GM12878 (cell line): ENCODE data around the gene GRM5. TPM values are rescaled to one million over a fixed set of nuclear protein-coding genes. Genes with fewer than 3 reads are reported as not detected.

Experiments used
- ATAC-seq: fragments of 200-7000 bp; cut with Tn5 transposase; 3 replicates; pipeline ENCODE4 v1.9.1; 2020; ENCODE audit warnings: mild to moderate bottlenecking, moderate library complexity
- BruUV-seq: library from RNA; stranded (reverse); fragments of 400-500 nt; replicated peaks from 2 replicates; lab custom pipeline; 2021; lab: Mats Ljungman, UMichigan
- CTCF ChIA-PET: fragments of 300-600 bp; sonication (Branson Sonifier 250); formaldehyde crosslinking; extraction: SDS; loops from one replicate; lab custom pipeline; 2021; ENCODE audit warnings: inconsistent platforms; lab: Yijun Ruan, JAX
- POLR2A ChIA-PET: fragments of 350-600 bp; formaldehyde crosslinking; extraction: SDS; loops from one replicate; lab custom pipeline; 2021; ENCODE audit warnings: inconsistent platforms; lab: Charles Lee
- RAD21 ChIA-PET: fragments of 300-600 bp; sonication (Branson Sonifier 250); formaldehyde crosslinking; loops from one replicate; lab custom pipeline; 2023; ENCODE audit warnings: antibody characterized with exemption; ENCODE audit not compliant: unreplicated experiment; lab: Charles Lee
- SMC1A ChIA-PET: fragments of 300-600 bp; sonication (Branson Sonifier 250); formaldehyde crosslinking; loops from one replicate; lab custom pipeline; 2023; ENCODE audit not compliant: unreplicated experiment, uncharacterized antibody; lab: Charles Lee
- DNase-seq: peaks from one replicate; pipeline ENCODE4 v3.0.0-alpha.2; 2011; ENCODE audit warnings: low read depth, low spot score
- FAIRE-seq: peaks from 3 replicates; lab custom pipeline; 2011; peaks lifted over from hg19 to GRCh38; lab: Jason Lieb, UNC
- H2AFZ ChIP-seq: 2 replicates; pipeline ENCODE4 v1.6.0; 2011; ENCODE audit warnings: low read depth, low read length, control low read depth; ENCODE audit not compliant: control insufficient read depth
- H3K27ac ChIP-seq: 2 replicates; pipeline ENCODE4 v1.5.1; 2011; ENCODE audit warnings: control low read depth; ENCODE audit not compliant: control insufficient read depth, insufficient read depth
- H3K27me3 ChIP-seq, 2 experiments: replicated peaks in 1 of 2; 2 replicates each; pipeline versions ENCODE4 v1.6.0 to v1.6.1; 2011; ENCODE audit warnings: low read length in 1 of 2; ENCODE audit not compliant: control insufficient read depth in 2 of 2, insufficient read depth in 2 of 2
- H3K36me3 ChIP-seq, 2 experiments: 2 replicates each; pipeline ENCODE4 v1.5.1; 2011; ENCODE audit warnings: low read length in 1 of 2; ENCODE audit not compliant: control insufficient read depth in 2 of 2, insufficient read depth in 2 of 2
- H3K4me1 ChIP-seq: 2 replicates; pipeline ENCODE4 v1.6.1; 2011; ENCODE audit warnings: mild to moderate bottlenecking, low read length, moderate library complexity, mixed read lengths; ENCODE audit not compliant: control insufficient read depth, insufficient read depth
- H3K4me2 ChIP-seq: 2 replicates; pipeline ENCODE4 v1.6.0; 2011; ENCODE audit warnings: control low read depth; ENCODE audit not compliant: control insufficient read depth, insufficient read depth
- H3K4me3 ChIP-seq: fragments of 200-600 bp; sonication (generic); 2 replicates; pipeline ENCODE4 v1.5.1; 2016
- H3K79me2 ChIP-seq: 2 replicates; pipeline ENCODE4 v1.6.0; 2011; ENCODE audit warnings: low read length; ENCODE audit not compliant: control insufficient read depth, insufficient read depth
- H3K9ac ChIP-seq: 2 replicates; pipeline ENCODE4 v1.8.0; 2011; ENCODE audit warnings: low read length, control low read depth, mixed read lengths; ENCODE audit not compliant: control insufficient read depth, insufficient read depth
- H3K9me3 ChIP-seq: replicated peaks from 3 replicates; pipeline ENCODE4 v1.5.1; 2011; ENCODE audit warnings: mild to moderate bottlenecking, low read length; ENCODE audit not compliant: control insufficient read depth, insufficient read depth
- H4K20me1 ChIP-seq: 2 replicates; pipeline ENCODE4 v1.6.0; 2011; ENCODE audit not compliant: control insufficient read depth, insufficient read depth
- ASH2L ChIP-seq: fragments of 300-600, 200-600 bp; sonication (generic); IDR thresholded peaks from 2 replicates; pipeline ENCODE4 v1.6.1; 2017; ENCODE audit warnings: low read depth, mild to moderate bottlenecking, borderline replicate concordance
- CBFB ChIP-seq: IDR thresholded peaks from 2 replicates; pipeline ENCODE4 v1.6.1; 2016; ENCODE audit warnings: antibody characterized with exemption, low read depth
- CBX5 ChIP-seq: sonication (generic); IDR thresholded peaks from 2 replicates; pipeline ENCODE4 v1.6.1; 2016; ENCODE audit warnings: low read depth, moderate library complexity, mild to moderate bottlenecking, inconsistent platforms
- JUND ChIP-seq: IDR thresholded peaks from 2 replicates; pipeline ENCODE4 v1.6.1; 2012; ENCODE audit warnings: low read depth, mild to moderate bottlenecking, low read length, improper control_type of control experiment, moderate library complexity
- KAT2A ChIP-seq: conservative IDR thresholded peaks from 2 replicates; pipeline ENCODE4 v1.6.1; 2011; ENCODE audit warnings: low read depth, low read length; ENCODE audit not compliant: control insufficient read depth
- MEF2A ChIP-seq: IDR thresholded peaks from 2 replicates; pipeline ENCODE4 v1.6.1; 2011; ENCODE audit warnings: low read depth, mild to moderate bottlenecking, low read length, moderate library complexity; ENCODE audit not compliant: insufficient read depth
- POLR2AphosphoS2 ChIP-seq: IDR thresholded peaks from 2 replicates; pipeline ENCODE4 v1.6.1; 2011; ENCODE audit warnings: low read depth, mild to moderate bottlenecking, low read length, improper control_type of control experiment, moderate library complexity
- POLR2AphosphoS5 ChIP-seq: IDR thresholded peaks from 2 replicates; pipeline ENCODE4 v1.6.1; 2011; ENCODE audit warnings: mild to moderate bottlenecking, low read length, inconsistent platforms
- SIN3A ChIP-seq: IDR thresholded peaks from 2 replicates; pipeline ENCODE4 v1.6.1; 2012; ENCODE audit warnings: low read depth, low read length, improper control_type of control experiment
- SP1 ChIP-seq: IDR thresholded peaks from one replicate; pipeline ENCODE4 v1.6.1; 2011; ENCODE audit warnings: low read depth, low read length
- SREBF2 ChIP-seq: IDR thresholded peaks from 2 replicates; pipeline ENCODE4 v1.6.1; 2012; ENCODE audit warnings: mild to moderate bottlenecking, low read length
- TCF3 ChIP-seq: IDR thresholded peaks from 2 replicates; pipeline ENCODE4 v1.6.1; 2012; ENCODE audit warnings: low read depth, mild to moderate bottlenecking, low read length, borderline replicate concordance; ENCODE audit not compliant: insufficient read depth
- ZBED1 ChIP-seq: IDR thresholded peaks from 2 replicates; pipeline ENCODE4 v1.6.1; 2016; ENCODE audit warnings: borderline replicate concordance
- WGBS: methylation state at CpG from one replicate; pipeline ENCODE4 v1.1.6; 2016; ENCODE audit warnings: low lambda C conversion rate; ENCODE audit not compliant: insufficient replicate concordance, insufficient coverage; ENCODE audit errors: missing lambda C conversion rate; 5-methylcytosine and 5-hydroxymethylcytosine counted together
- in situ Hi-C: fragments of 300-500 bp; cut with MboI; formaldehyde crosslinking; loops from 9 replicates; pipeline ENCODE4 v1.14.3; 2018; ENCODE audit warnings: mixed read lengths
- intact Hi-C: fragments of 100-400 bp; cut with micrococcal nuclease; formaldehyde crosslinking; loops from one replicate; pipeline ENCODE4 v1.14.2; 2022; ENCODE audit not compliant: unreplicated experiment
- polyA plus RNA-seq, 11 experiments: library from polyadenylated mRNA; depleted of rRNA in 4 of 11; unstranded in 6 of 11; stranded (reverse) in 5 of 11; fragments of >200 nt; fragmentation: Nextera tagmentation in 4 of 11; fragmentation: Illumina TruSeq in 1 of 11; extraction: Ambion mirVana in 4 of 11; extraction: Trizol in 1 of 11; gene quantifications; 1 replicate in 1 of 11; 2 replicates in 10 of 11; pipeline versions ENCODE4 v1.2.1 to v1.2.3, GENCODE V29; 2011 to 2016; ENCODE audit warnings: inconsistent platforms in 2 of 11, missing spikeins in 2 of 11, low read depth in 1 of 11
- total RNA-seq, 4 experiments: library from RNA; depleted of rRNA in 3 of 4; stranded (reverse); fragments of >200 nt in 3 of 4; fragmentation: Illumina TruSeq in 1 of 4; extraction: Trizol in 1 of 4; gene quantifications; 2 replicates each; pipeline versions ENCODE4 v1.2.1 to v1.2.3, GENCODE V29; 2013 to 2021
- TF ChIP-seq, protein P1 (sequence below): fragments of 450-650 bp; IDR thresholded peaks from 2 replicates; pipeline ENCODE4 v1.6.1; 2017; ENCODE audit warnings: mild to moderate bottlenecking
- TF ChIP-seq, protein P2 (sequence below): fragments of 450-650 bp; IDR thresholded peaks from 2 replicates; pipeline ENCODE4 v1.6.1; 2017; ENCODE audit warnings: low read depth, mild to moderate bottlenecking, moderate library complexity
- TF ChIP-seq, protein P3 (sequence below): fragments of 450-650 bp; formaldehyde crosslinking; IDR thresholded peaks from 2 replicates; pipeline ENCODE4 v1.5.0; 2022; ENCODE audit warnings: mild to moderate bottlenecking, missing genetic modification characterization
- TF ChIP-seq, protein P4 (sequence below): IDR thresholded peaks from 2 replicates; pipeline ENCODE4 v1.6.1; 2012; ENCODE audit warnings: low read depth, low read length, improper control_type of control experiment
- TF ChIP-seq, protein P5 (sequence below): IDR thresholded peaks from 2 replicates; pipeline ENCODE4 v1.6.1; 2011; ENCODE audit warnings: low read depth, mild to moderate bottlenecking, low read length, moderate library complexity, borderline replicate concordance; ENCODE audit errors: extremely low read depth

The GRM5 gene
- total and polyA plus RNA-seq, 10 of the 15 experiments (the other 5 are each of a cell fraction or from before 2014, with no cell fraction given): not detected

DNA sequence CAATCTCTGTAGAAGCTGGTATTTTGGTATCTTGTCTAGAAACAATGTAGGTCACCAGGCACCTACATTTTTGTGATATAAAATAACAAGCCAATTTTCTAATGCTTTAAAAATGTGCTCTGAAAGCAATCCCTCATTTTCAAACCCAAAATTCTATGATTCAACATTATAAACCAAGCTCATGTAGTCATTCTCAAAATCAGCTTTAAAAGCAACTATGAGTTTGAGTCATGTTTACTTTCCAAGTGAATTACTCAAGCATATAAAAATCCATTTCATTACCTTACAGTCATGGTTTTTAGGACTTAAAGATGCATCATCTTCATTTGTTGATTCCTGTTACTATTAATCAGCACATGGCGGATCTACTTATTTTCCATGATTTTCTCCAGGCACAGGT lies 216.4 kb downstream of the GRM5 start:
- ChIA-PET POLR2A (no interaction called here), CTCF (no interaction called here), RAD21 (no interaction called here), SMC1A (no interaction called here)
- ATAC-seq (no peak), DNase-seq (no peak), FAIRE-seq (no peak)
- H3K36me3 ChIP-seq: no peaks in the 10 kb centered on the region
- no peaks in the 10 kb centered on the region for H3K9me3 ChIP-seq
- 17% methylated on average over 1 of the region's 1 CpG for WGBS
- no peaks in the 10 kb centered on the region for H3K27me3 ChIP-seq
- no peak overlapping the region for H3K9ac ChIP-seq
- H3K27ac ChIP-seq: no peak overlapping the region
- no peaks in the 10 kb centered on the region for H3K4me1 ChIP-seq
- no peaks in the 10 kb centered on the region for H4K20me1 ChIP-seq
- intact Hi-C loops (no loop called here), in situ Hi-C loops (no loop called here)
- H3K79me2 ChIP-seq: no peaks in the 10 kb centered on the region
- no peak overlapping the region for H3K4me3 ChIP-seq
- no peak overlapping the region for H3K4me2 ChIP-seq
- no peak overlapping the region for H2AFZ ChIP-seq
- no TSS peak for BruUV-seq
- TF ChIP-seq SREBF2 (no peak), MEF2A (no peak), JUND (no peak), ASH2L (no peak), CBFB (no peak), SP1 (no peak), SIN3A (no peak), POLR2AphosphoS2 (no peak), ZBED1 (no peak), TCF3 (no peak), CBX5 (no peak), KAT2A (no peak), POLR2AphosphoS5 (no peak)
- TF ChIP-seq, protein P1, sequence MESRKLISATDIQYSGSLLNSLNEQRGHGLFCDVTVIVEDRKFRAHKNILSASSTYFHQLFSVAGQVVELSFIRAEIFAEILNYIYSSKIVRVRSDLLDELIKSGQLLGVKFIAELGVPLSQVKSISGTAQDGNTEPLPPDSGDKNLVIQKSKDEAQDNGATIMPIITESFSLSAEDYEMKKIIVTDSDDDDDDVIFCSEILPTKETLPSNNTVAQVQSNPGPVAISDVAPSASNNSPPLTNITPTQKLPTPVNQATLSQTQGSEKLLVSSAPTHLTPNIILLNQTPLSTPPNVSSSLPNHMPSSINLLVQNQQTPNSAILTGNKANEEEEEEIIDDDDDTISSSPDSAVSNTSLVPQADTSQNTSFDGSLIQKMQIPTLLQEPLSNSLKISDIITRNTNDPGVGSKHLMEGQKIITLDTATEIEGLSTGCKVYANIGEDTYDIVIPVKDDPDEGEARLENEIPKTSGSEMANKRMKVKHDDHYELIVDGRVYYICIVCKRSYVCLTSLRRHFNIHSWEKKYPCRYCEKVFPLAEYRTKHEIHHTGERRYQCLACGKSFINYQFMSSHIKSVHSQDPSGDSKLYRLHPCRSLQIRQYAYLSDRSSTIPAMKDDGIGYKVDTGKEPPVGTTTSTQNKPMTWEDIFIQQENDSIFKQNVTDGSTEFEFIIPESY: no peak
- TF ChIP-seq, protein P2, sequence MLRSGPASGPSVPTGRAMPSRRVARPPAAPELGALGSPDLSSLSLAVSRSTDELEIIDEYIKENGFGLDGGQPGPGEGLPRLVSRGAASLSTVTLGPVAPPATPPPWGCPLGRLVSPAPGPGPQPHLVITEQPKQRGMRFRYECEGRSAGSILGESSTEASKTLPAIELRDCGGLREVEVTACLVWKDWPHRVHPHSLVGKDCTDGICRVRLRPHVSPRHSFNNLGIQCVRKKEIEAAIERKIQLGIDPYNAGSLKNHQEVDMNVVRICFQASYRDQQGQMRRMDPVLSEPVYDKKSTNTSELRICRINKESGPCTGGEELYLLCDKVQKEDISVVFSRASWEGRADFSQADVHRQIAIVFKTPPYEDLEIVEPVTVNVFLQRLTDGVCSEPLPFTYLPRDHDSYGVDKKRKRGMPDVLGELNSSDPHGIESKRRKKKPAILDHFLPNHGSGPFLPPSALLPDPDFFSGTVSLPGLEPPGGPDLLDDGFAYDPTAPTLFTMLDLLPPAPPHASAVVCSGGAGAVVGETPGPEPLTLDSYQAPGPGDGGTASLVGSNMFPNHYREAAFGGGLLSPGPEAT: no peak
- TF ChIP-seq, protein P3, sequence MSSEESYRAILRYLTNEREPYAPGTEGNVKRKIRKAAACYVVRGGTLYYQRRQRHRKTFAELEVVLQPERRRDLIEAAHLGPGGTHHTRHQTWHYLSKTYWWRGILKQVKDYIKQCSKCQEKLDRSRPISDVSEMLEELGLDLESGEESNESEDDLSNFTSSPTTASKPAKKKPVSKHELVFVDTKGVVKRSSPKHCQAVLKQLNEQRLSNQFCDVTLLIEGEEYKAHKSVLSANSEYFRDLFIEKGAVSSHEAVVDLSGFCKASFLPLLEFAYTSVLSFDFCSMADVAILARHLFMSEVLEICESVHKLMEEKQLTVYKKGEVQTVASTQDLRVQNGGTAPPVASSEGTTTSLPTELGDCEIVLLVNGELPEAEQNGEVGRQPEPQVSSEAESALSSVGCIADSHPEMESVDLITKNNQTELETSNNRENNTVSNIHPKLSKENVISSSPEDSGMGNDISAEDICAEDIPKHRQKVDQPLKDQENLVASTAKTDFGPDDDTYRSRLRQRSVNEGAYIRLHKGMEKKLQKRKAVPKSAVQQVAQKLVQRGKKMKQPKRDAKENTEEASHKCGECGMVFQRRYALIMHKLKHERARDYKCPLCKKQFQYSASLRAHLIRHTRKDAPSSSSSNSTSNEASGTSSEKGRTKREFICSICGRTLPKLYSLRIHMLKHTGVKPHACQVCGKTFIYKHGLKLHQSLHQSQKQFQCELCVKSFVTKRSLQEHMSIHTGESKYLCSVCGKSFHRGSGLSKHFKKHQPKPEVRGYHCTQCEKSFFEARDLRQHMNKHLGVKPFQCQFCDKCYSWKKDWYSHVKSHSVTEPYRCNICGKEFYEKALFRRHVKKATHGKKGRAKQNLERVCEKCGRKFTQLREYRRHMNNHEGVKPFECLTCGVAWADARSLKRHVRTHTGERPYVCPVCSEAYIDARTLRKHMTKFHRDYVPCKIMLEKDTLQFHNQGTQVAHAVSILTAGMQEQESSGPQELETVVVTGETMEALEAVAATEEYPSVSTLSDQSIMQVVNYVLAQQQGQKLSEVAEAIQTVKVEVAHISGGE (CRISPR knock-in tag): no peak
- TF ChIP-seq, protein P4, sequence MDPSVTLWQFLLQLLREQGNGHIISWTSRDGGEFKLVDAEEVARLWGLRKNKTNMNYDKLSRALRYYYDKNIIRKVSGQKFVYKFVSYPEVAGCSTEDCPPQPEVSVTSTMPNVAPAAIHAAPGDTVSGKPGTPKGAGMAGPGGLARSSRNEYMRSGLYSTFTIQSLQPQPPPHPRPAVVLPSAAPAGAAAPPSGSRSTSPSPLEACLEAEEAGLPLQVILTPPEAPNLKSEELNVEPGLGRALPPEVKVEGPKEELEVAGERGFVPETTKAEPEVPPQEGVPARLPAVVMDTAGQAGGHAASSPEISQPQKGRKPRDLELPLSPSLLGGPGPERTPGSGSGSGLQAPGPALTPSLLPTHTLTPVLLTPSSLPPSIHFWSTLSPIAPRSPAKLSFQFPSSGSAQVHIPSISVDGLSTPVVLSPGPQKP: no peak
- TF ChIP-seq, protein P5, sequence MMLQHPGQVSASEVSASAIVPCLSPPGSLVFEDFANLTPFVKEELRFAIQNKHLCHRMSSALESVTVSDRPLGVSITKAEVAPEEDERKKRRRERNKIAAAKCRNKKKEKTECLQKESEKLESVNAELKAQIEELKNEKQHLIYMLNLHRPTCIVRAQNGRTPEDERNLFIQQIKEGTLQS: no peak
